Measurements from ENCODE around the gene DNM3.

DNM3 gene

DNA sequence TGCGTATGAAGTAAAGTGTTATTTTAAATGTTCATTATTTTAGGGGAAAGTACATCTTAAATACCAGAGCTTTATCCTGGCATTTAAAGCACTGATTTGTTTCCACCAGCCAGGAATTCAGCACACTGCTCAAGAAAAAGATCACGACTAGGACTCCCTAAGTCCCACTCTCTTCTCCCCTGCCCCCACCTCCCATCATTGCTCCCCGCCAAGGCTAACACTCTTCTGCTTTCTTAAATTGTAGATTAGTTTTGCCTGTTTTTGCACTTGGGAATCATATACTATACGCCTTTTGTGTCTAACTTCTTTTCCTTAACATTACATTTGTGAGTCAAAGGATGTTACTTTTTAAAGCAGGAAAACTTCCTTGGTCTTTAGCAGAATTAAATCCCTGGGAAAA, 541.7 kb downstream of the DNM3 start:
- peak; percentile 24 for DNase-seq

DNA sequence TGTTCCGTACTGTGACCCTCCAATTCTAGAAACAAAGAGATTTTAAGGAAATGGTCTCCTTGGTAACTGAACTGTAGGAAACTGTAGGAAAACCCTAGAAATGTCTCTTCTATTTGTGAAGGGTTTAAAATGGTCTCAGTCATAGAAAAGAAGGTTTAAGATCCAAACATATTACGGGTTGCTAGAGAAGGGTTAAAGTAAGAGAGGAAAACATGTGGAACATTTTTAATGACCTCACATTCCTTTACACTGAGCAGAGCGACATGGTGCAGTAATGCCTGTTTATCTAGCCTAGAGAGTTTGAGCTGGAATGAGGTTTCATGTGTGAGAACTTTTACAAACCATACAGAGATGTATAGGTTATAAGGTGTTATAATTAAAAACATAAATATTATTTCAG, 542.2 kb downstream of the DNM3 start:
- DNase-seq: peak; percentile 84

DNA sequence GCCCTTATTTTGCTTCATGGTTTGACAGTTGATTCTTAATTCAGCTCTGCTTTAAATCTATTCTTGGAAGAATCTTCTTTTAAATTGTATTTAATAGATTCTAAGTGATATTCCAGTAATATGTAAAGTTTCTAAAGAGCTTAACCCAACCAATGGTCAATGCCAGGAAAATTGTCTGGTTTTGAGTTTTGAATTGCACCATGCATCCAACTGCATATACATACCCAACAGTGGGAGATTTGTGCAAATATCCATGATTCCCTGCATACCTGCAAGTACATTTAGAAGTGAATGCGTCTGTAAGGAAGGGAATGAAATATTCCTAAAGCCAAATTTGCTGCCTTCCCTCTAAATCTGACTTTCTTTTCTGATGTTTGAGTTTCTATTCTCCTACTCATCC, 543.4 kb downstream of the DNM3 start:
- DNase-seq: no peak

DNA sequence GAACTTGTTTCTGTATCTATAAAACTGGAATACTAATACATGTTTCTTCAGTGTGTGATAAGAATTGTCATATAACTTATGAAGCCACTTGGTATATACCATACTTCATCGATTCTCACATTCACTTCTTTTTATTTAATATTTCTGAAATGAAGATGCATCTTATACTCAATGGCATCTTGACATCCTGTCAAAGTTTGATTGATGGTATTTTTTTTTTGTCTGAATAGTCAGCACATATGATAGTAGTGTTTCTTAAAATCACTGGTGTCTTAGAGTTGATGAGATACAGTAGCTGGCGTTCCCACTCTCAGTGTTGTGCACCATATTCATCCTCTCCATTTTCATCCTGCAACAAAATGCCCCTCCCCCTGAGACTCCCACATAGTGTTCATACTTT, 544.7 kb downstream of the DNM3 start:
- no peak for DNase-seq

DNA sequence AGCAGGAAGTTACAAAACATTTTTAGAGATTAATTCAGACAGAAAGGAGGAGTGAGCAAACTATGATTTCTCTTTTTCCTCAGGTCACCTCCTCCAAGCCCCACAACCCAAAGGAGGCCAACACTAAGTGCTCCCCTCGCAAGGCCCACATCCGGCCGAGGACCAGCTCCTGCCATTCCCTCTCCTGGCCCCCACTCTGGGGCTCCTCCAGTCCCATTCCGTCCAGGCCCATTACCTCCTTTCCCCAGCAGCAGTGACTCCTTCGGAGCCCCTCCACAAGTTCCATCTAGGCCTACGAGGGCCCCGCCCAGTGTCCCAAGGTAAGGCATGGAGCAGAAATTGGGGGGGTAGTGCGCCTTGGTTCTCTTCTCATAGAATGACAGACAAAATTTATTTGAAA, 547.2 kb downstream of the DNM3 start:
- DNase-seq: no peak

DNA sequence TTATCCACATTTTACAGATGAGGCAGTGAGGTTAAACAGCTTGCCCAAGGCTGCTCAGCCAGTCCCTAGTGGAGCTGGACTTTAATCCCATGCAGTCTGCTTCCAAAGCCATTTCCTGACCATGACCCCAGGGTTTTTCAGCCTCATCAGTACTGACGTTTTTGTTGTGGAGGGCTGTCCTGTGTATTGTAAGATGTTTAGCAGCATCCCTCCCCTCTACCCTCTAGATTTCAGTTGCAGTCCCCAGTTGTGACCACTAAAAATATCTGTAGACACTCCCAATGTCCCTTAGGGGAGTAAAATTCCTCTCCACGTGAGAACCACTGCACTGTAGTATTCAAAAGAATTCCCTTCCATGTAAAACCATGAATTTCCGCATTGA, 549.0 kb downstream of the DNM3 start:
- DNase-seq: no peak

DNA sequence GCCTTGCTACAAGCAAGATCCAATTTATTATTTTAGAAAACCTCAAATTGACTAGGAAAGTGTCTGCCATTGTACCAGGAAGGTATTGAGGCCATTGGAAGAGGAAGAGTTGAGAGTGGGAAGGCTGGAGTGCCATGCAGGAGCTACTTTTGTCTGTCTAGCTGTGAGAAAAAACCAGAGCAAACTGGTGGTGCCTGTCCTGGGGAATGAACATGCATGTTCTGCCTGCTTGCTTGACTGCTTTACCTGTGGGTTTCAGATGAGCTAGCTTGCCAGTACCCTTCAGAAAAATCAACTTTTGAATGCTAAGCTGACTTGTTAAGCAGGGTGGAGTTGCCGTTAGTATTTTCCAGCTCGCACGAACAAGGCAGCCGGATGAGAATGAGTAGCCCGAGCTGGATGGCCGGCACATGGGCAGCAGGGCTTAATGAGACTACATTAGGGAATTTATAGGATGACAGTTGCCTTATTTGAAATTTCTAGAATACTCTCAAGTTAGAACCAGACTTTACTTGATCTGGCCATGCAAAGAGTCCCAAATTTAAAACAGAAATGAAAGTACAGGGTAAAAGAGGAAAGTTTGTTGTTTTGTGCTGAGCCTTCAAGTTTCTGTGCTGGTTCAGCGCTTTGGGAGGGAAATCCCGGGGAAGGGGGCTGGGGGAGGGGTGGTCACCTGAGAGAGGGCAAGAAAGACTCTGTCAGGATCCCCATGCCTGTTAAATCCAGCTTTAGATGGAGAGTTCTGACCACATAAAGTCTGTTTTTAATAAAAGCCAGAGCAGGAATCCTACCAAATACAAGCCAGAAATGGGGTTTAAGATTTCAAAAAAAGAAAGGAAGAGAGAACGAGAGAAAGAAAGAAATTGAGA, 549.6 kb downstream of the DNM3 start:
- DNase-seq: peak; percentile 66

DNA sequence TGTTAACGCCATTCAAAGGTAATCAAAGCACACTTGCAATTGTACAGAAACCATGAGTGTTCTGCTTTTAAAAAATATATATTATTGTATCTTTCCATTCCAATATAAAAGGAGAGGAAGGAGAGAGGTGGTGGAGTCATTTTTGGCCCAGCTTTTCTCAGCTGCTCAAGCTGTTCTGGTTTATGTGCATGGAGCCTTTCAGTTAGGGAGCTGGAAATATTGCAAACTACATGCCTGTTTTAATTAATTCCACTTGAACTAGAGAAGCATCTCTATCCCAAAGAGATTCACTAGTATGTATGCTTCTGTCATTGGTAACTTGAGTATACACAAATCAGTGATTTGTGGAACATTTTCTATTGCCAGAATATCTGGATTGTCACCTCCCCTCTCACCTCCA, 550.7 kb downstream of the DNM3 start:
- peak; percentile 34 for DNase-seq

DNA sequence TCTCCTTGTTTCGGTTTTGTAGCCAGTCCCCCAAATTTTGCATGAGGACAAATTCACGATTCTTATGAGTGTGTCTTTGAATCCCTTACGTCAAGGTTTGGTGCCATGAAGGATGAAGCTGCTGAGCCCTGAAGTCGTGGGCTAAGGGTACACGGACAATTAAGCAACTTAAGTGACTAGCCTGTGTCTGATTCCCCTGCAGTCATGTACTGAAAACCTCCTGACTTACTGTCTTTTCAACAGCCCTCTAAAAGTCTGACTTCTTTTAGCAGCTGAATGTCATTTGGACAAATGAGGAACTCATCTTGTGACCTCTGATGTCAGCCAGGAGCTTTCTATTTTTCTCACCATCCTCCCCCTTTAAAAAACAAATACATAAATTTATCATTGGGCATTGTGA, 552.1 kb downstream of the DNM3 start:
- DNase-seq: no peak

DNA sequence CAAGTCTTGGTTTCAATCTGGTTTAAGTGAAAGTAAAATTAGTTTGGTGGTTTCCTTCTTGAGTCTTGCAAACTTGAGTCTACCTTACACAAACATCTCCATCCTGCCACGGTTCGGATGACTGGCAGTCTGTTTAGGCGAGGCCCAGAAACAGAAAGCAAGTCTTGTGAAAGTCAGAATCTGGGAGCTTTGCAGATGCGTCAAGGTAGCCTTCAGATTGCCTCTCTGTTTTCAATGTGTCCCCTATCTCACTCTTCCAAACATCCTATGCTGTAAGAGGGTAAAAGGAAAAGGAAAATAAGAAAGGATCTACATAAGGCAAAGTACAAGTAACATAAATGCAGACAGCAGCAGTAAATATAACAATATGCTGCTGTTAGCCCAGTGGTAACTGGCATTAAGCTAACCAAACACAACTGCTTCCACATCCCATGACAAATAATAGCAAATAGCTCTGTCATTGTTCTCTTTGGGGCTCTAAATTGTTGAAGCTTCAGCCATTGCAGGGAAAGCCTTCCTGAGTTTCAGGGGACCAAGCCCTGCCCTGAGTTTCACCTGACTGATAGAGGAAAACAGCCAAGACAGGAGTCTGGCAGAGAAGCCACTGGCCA, 552.9 kb downstream of the DNM3 start:
- no peak for DNase-seq

DNA sequence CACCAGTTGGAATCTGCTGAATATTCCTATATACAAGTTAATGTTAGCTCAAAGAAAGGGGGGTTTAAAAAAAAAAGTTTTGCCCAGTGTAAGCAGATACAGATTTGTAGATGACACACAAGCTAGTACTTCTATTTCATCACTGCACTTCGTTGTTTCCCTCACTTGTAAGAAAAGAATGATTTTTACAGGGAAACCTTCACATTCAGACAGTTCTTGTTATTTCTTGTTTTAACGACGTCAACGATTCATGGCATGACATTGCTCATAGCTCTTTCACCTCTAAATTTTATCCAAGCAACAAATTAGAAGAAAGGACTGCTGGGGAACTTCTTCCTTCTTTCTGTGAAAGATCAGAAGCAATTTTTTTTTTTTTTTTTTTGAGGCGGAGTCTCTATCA, 553.5 kb downstream of the DNM3 start:
- DNase-seq: peak; percentile 35

DNA sequence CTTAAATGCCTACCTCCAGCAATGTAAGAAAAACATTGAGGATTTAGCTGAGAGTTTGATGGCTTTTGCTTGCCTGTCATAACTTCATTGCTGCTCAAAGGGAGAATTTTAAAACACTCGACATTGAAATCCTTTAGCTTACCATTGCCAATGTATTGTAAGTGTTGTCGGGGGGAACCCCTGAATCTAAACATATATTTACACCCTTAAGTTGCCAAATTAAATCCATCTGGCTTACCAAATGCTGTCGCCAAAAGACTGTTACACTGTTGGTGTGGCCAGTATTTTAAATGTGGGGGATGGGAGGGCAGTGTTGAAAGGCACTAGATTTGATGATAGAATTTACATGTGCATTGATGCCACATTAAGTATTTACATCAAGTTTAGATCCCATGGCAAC, 554.3 kb downstream of the DNM3 start:
- DNase-seq: no peak

DNA sequence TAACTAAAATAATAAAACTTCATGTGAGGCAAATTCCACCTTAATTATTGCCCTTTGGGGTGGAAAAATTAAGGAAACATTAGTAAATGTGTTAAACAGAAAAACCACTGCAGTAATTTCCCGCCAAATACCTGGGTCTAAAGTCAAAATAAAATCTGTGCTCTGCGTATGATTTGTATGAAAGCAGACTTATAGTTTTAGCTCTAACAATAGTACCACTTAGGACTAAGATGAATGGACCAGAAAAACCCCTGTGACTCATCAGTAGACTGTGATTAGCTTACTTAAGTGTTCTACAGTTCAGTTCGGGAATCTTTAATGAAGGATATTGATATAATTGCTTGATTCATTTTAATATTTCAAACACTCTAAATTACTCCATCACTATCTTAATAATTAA, 555.9 kb downstream of the DNM3 start:
- peak; percentile 57 for DNase-seq

DNA sequence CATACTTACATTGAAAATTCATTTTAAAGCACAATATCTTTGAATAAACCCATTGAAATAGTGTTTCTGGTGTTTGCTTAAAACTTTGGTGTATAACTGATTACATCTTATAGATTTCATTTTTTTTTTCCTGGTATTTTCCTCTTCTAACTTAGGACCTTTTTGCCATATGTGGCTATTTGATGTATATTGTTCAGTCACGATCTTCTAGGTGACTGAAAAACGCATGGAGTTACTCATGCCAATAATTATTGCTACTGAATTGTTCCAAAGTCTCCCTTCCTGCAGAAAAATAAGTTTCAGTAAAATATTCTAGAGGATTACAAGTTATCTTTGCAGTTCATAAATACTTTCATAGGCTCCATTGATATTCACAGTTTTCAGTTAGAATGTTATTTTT, 556.3 kb downstream of the DNM3 start:
- no peak for DNase-seq

DNA sequence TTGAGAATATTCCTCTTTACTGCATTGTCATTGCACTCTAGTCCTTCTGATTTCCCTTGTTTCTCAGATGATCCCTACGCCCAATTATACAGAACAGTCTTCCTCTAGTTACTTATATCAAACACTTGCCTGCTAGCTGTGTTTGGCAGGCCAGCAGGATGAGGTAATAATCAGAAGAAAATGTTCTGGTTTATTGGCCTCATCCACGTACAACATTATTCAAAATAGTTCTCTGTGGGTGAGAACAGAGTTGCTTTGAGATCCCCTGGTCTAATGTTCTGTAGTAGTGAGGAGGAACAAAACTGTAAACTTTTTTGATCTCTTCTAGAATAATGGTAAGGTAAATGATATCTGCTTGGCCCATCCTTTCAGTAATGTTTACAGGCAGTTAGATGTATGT, 556.9 kb downstream of the DNM3 start:
- DNase-seq: peak; percentile 53

DNA sequence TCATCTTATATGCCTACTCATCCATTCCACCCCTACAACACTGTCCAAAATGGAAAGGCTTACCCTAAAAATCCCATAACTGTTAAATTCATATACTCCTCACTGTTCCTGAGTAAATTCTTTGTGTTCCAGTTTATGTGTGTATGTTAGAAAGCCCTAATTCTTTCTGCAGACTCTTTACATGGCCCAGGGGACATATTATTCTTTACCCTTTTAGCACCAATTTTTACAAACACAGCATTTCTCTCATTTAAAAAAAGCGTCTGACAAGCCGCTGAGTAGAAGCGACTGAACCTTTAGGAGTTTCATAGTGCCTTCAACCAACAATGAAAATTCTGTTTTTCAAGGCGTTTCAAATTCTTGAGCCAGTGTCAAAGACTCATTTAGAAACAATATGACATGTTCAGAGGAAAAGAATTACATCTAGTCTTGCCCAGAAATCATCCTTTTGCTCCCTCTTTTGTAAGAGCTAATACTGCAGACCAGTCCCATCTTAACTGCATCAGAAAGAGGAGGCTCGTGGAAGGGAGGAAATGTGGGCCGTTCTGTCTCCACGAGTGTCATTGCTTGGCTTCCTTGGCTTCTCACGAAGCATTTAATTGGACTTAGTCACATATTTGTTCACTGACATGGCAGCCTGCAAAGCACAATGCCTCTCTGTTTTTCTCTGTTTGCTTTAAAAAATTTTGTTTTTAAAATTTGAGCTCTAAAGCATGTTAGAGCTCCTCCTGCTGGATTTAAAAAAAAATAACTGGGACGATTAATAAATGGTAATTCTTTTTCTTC, 557.9 kb downstream of the DNM3 start:
- DNase-seq: peak; percentile 99

DNA sequence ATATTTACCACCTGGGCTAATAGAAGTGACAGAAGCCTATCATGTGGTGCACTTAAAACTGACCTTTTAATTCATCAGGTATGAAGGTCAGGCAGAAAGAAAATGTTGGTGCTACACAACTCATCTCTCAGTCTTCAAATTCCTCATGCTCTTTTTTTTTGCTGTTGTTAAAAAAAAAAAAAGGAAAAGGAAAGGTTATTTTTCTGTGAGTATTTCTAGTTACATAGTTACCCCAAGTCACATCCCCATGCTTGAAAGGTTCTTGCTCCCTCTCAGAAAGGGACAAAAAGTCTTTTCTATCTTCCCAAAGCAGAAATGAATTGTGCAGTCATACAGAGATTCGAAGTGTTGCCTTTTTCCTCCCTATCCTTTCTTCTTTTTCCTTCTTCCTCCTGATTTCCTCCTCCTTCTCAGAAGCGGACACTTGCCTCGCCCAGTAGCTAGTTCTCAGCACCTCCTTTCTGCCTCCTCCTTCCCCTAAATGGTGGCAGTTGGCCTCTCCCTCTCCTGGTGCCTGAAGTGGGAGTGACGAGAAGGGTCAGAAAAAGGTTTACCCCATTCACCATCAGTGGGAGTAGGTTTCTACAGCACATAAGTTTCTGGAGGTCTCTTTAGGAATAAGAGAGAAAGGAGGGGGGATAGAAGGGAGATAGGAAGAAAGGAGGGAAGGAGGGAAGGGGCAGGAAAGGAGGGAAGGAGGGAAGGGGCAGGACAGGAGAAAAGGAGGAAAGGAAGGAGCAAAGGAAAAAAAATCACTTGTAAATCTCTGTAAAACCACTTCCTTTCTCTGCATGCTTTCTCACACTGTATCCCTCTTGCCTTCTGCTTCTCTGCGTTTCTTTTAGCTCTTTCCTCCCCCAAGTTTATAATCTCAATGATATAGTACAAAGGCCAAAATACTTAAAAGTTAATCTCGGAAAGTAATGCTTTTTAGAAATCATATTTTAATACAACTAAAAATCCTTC, 558.7 kb downstream of the DNM3 start:
- no peak for DNase-seq

DNA sequence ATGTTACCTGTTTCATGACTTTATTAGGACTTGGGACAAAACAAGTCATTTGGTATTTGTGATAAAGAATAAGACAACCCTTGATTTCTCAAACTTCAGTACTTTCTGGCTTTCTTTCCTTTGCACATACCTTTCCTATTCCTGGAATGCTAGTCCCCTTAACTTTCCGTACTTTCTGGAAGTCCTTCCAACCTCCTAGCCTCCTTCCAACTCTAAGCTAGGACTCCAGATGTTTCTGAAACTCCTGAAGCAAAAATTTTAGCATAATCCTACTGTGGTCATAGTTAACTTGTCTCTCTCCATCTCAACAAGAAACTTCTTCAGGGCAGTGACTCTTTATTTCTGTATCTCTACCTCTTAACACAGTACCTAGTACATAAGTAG, 559.4 kb downstream of the DNM3 start:
- peak; percentile 28 for DNase-seq

DNA sequence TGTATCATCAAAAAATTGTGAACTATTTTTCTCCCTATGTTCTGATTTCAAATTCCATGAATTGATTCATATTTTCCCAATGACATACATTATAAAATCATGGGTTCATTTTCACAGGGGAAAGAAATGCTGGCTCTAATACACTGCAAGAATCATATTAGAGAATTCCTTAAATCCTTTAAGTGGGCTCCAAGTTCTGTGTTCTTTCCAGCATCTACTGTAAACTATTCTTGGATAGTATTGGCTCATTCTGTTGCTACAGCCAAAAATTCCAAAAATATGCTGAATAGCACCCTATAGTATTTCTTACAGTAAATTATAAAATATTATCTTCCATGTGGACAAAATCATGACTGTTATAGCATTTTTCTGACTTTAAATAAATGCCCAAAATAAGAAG, 560.2 kb downstream of the DNM3 start:
- peak; percentile 49 for DNase-seq

DNA sequence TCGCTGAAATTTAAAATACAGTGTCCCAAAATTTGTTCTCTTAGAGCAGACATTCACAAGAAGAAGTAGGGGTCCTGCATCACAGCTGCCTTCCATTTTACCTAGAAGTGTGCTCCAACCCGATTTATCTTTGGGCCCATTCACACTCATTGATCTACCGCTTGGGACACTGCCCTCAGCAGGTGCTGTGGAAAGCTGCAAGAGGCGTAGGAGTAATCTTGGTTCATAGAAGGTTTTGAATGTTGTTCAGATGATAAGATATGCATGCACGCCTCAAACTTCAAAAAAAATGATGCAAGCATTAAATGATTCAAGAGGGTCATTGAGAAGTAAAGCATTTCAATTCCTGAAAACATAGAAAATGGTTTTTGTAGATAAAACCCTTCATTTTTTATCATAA, 560.6 kb downstream of the DNM3 start:
- DNase-seq: no peak

DNA sequence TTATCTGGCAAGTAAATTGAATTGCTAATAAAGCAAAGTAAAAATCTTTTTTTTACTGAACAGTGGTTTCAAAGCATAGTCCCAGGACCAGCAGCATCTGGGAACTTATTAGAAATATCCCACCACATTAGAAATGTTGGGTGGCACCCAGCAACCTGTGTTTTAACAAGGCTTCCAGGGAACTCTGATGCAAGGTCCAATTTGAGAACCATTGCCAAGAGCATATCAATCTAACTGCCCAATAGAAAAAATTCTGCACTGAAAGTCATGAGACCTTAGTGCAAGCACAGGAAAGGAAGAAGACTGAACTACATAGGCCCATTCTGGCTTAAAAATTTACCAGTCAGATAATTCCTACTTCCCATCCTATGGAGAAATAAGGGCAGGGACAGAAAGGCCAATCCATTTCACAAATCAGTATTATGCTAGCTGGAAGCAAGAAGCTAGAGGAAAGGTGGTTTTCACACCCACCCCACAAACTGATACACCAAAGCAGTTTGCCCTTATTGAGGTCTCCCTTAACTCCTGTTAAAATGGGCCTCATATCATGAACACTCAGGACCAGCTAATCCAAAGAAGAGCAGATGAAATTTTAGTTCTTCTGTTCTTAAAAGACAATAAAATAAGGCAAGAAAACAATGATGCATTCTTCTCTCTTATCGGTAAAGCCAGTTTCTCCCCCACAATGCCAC, 561.7 kb downstream of the DNM3 start:
- DNase-seq: no peak

DNA sequence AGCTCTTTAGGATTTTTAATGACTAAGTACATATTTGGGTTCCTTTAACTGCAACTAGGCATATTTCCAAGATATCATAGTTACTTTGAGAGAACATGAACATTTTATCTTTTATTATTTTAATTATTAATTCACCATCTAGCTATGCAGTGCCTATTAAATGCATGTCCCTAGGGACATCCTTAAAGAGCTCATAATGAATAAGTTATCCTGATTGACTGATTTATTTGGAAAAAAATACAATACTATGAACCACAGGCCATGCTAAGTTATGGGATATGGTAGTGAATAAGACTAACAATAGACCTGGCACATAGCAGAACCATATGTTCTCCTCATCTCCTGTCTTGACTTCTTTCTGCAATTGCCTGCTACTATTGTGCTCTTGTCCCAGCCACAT, 562.8 kb downstream of the DNM3 start:
- peak; percentile 57 for DNase-seq
